ENCODE data around the gene NR6A1.

Gene NR6A1

DNA sequence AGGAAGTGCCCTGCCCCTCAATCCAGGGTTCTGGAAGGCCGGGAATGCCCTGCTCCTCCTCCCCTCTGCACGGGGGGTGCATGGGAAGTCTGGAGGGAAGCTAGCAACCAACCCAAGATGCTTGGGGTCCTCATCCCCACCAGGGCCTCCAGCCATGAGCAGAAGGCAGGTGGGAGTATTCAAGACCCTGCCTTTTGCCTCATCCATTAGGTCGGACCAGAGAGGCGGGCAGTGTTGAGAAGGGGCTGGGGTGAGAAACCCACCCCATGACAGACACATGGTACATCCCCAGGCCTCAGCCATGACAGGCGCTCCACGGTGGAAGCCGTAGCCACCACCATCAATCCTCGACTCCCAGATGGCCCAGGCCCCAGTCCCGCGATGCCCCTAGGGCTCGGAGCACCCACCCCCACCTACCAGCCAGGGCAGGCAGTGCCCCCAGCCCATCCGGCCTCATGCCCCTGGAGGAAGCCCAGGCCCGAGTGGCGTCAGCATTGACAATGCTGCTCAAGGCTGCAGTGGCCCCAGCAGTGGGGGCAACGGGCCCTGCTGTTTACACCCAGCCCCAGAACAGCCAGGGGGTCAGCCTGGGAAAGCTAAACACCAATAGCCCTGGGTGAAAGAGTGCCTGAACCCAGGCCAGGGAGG lies 272.5 kb downstream of the NR6A1 start:
- Histone ChIP-seq H3K27me3 (ENCODE audit: control insufficient read depth, insufficient read depth, low read length) (peaks cover 85% of the 10 kb centered on the region), H3K9ac (ENCODE audit: low read depth, low read length) (no peak overlapping the region)

DNA sequence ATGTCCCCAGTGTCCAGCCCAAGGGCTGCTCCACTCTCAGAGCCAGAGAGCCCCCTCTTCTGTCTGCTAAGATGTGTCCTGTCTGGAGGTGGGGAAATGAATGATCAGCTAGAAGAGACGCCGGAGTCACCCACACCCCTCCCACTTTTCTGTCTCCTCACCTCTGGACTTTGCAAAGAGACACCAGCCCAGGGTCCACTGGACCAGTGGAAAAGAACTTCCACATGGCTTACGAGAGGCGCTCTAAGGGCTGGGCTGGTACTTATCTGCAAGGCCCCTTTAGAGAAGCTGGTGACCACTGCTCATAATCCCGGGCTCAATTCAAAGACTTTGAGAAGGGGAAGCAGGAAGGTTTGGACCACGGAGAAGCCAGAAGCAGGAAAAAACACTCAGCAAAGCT lies 273.1 kb downstream of the NR6A1 start:
- Histone ChIP-seq H3K27me3 (ENCODE audit: control insufficient read depth, insufficient read depth, low read length) (peaks cover 84% of the 10 kb centered on the region), H3K4me3 (ENCODE audit: low read length) (no peak overlapping the region), H3K4me1 (ENCODE audit: control insufficient read depth, insufficient read depth, low read length) (no peaks in the 10 kb centered on the region), H3K9me3 (replicated peaks; ENCODE audit: low read length) (no peaks in the 10 kb centered on the region), H3K4me2 (ENCODE audit: low read length) (no peak overlapping the region), H3K9ac (ENCODE audit: low read depth, low read length) (no peak overlapping the region), H3K36me3 (ENCODE audit: insufficient read depth, low read length) (no peaks in the 10 kb centered on the region)

More for the DNA sequence above, 272.5 kb downstream of the NR6A1 start:
- Histone ChIP-seq H3K4me1 (ENCODE audit: control insufficient read depth, insufficient read depth, low read length) (no peaks in the 10 kb centered on the region), H3K4me3 (ENCODE audit: low read length) (no peak overlapping the region), H3K9me3 (replicated peaks; ENCODE audit: low read length) (no peaks in the 10 kb centered on the region), H3K36me3 (ENCODE audit: insufficient read depth, low read length) (no peaks in the 10 kb centered on the region), H3K4me2 (ENCODE audit: low read length) (no peak overlapping the region)

DNA sequence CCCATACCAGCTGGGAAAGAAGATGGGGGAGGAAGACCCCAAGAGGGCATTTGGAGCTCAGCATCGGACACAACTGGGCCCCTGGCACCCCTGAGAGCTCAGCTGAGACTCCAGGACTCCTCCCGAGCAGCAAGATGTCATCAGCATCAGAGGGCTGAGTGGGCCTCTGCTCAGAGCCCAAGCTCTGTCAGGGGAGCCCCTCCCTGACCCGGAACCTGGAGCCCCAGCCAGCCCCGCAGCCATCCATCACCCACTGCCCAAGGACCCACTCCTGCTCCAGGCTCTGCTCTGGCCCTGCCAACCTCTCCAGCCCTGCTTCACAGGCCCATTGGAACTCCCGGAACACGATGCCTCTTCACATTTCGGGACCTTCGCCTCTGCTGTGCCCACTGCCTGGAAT lies 273.7 kb downstream of the NR6A1 start:
- Histone ChIP-seq H3K4me2 (ENCODE audit: low read length) (no peak overlapping the region), H3K4me1 (ENCODE audit: control insufficient read depth, insufficient read depth, low read length) (no peaks in the 10 kb centered on the region), H3K9ac (ENCODE audit: low read depth, low read length) (no peak overlapping the region), H3K9me3 (replicated peaks; ENCODE audit: low read length) (no peaks in the 10 kb centered on the region), H3K27me3 (ENCODE audit: control insufficient read depth, insufficient read depth, low read length) (peaks cover 82% of the 10 kb centered on the region), H3K4me3 (ENCODE audit: low read length) (no peak overlapping the region), H3K36me3 (ENCODE audit: insufficient read depth, low read length) (no peaks in the 10 kb centered on the region)

DNA sequence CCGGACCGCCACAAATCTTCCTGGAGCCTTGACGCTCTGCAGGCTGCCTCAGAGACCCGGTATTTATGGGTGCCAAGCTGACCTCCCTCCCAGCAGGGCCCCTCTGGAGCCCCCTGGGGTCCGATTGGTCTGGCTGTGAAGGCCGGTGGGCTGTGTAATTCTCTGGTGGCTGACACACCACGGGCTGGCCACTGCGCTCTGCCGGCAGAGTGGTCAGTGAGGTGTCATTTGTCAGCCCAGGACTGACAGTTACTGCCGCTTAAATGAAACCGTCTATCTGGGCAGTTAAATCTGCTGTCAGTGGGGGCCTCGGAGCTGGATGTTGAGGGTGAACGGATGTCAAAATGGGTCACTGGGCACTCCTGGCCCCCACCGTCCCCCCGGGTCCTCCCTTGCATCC lies 274.6 kb downstream of the NR6A1 start:
- H3K27me3 ChIP-seq (ENCODE audit: control insufficient read depth, insufficient read depth, low read length): peaks cover 73% of the 10 kb centered on the region

DNA sequence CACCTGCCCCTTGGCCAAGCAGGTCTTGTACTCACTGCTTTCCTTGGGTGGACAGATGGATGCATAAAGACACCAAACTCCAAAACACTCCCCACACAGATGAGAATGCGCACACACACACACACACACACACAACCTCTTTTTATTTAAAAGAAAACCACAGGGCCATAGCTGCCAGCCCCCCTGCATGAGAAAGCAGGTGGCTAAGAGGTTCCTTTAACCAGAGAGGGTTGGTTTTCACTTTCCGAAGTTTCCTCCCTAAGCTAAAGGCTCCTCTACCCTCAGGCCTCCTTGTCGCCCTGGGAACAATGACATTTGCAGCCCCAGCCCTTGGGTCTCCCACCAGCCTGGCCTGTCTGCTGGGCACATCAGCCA lies 275.0 kb downstream of the NR6A1 start:
- Histone ChIP-seq H3K27me3 (ENCODE audit: control insufficient read depth, insufficient read depth, low read length) (peaks cover 69% of the 10 kb centered on the region), H3K36me3 (ENCODE audit: insufficient read depth, low read length) (no peaks in the 10 kb centered on the region), H3K4me1 (ENCODE audit: control insufficient read depth, insufficient read depth, low read length) (no peaks in the 10 kb centered on the region), H3K4me2 (ENCODE audit: low read length) (no peak overlapping the region), H3K9ac (ENCODE audit: low read depth, low read length) (no peak overlapping the region), H3K9me3 (replicated peaks; ENCODE audit: low read length) (no peaks in the 10 kb centered on the region), H3K4me3 (ENCODE audit: low read length) (no peak overlapping the region)

More for the DNA sequence above, 274.6 kb downstream of the NR6A1 start:
- no peak overlapping the region for H3K4me2 ChIP-seq (ENCODE audit: low read length)
- H3K9ac ChIP-seq (ENCODE audit: low read depth, low read length): no peak overlapping the region
- no peaks in the 10 kb centered on the region for H3K4me1 ChIP-seq (ENCODE audit: control insufficient read depth, insufficient read depth, low read length)
- no peaks in the 10 kb centered on the region for H3K9me3 ChIP-seq (replicated peaks; ENCODE audit: low read length)
- H3K36me3 ChIP-seq (ENCODE audit: insufficient read depth, low read length): no peaks in the 10 kb centered on the region
- no peak overlapping the region for H3K4me3 ChIP-seq (ENCODE audit: low read length)

DNA sequence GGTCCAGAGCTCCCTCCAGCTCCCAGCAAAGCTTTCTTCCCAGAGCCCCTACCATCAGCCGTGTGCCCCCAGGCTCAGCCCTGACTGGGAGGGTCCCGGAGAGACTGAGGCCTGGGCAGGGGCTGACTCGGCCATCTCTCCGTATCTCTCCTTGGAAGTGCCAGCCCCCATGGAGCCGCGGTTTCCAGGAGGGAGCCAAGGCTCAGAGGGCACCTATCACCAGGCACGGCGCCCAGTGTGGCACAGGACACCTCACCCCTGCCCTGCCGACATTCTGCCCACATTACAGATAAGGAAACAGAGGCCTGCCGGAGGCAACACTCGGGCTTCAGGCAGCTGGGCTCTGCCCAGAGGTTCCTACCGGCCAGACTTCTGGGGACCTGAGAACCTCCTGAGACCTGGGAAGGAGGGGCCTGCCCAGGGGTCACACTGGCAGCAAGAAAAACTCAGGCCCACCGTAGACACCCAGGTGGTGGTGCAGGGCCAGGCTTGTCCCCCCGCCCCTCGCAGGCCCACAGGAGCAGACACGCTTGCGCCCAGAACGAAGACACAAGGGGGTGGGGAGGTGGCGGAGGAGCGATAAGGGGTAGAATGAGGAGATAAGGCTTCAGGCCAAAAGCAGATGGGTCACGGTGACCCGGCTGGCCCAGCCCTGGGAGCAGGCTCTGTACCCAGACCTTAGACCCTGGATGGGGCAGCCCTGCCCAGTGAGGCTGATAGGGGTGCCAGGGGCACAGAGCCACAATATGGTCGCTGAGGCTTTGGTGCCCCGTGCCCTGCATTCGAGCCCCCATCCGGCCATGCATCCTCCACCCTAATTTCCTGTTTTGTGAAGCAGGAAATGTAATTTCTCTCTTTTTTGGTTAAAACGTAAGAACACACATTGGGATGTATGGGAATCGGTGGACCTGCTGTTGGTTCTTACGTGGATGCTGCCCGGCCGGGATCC lies 275.7 kb downstream of the NR6A1 start:
- peaks cover 64% of the 10 kb centered on the region for H3K27me3 ChIP-seq (ENCODE audit: control insufficient read depth, insufficient read depth, low read length)
- H3K9ac ChIP-seq (ENCODE audit: low read depth, low read length): no peak overlapping the region
- H3K4me2 ChIP-seq (ENCODE audit: low read length): no peak overlapping the region
- H3K36me3 ChIP-seq (ENCODE audit: insufficient read depth, low read length): no peaks in the 10 kb centered on the region
- no peaks in the 10 kb centered on the region for H3K4me1 ChIP-seq (ENCODE audit: control insufficient read depth, insufficient read depth, low read length)
- H3K4me3 ChIP-seq (ENCODE audit: low read length): no peak overlapping the region
- H3K9me3 ChIP-seq (replicated peaks; ENCODE audit: low read length): no peaks in the 10 kb centered on the region

DNA sequence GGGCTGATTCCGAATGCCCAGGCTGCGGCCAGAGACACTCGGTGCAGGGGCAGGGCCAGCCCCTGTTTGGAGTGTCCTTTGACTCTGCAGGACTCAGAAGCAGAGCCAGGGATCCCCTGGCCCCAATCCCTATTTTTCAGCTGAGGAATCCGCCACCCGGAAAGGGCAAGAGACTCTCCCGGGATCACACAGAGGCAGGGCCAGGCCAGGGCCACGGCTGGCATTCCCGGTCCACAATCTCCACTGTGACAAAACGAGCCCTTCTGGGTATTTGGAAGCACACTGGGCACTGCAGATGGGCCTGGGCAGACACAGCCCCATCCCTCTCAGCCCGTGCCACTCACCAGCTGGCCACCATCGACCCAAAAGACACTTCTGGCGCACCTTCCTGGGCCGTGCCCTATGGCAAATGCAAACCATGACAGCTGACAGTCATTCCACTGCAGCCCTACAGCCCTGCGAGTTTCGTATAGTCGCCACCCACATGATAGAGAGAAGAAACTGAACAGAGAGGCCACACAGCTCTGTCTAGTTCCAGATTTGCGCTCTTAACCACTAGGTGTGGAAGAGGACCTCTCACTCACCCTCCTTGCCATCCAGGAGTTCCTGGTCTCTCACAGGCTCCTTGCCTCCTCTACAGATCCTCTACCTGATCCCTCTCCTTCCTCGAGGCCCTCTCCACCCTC lies 277.2 kb downstream of the NR6A1 start:
- H3K4me1 ChIP-seq (ENCODE audit: control insufficient read depth, insufficient read depth, low read length): no peaks in the 10 kb centered on the region
- peaks cover 63% of the 10 kb centered on the region for H3K27me3 ChIP-seq (ENCODE audit: control insufficient read depth, insufficient read depth, low read length)
- H3K9me3 ChIP-seq (replicated peaks; ENCODE audit: low read length): no peaks in the 10 kb centered on the region
- H3K4me3 ChIP-seq (ENCODE audit: low read length): no peak overlapping the region
- no peaks in the 10 kb centered on the region for H3K36me3 ChIP-seq (ENCODE audit: insufficient read depth, low read length)
- H3K4me2 ChIP-seq (ENCODE audit: low read length): no peak overlapping the region
- H3K9ac ChIP-seq (ENCODE audit: low read depth, low read length): no peak overlapping the region

DNA sequence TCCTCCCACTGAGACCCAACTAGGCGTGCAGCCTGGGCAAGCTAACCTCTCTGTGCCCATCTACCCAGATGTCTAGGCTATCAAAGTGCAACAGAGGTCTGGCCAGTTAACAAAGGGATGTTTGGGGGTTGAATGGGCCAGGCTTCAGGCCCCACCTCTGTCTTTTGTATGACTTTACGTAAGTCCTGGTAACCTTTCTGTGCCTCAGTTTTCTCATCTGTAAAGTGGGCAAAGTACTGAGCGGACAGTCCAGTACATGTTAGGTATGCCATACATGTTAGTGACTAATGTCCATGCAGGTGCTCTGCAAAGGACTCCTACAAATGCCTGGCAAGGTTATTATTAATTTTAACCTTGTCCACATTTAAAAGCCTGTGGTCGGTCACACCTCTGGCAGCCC lies 277.9 kb downstream of the NR6A1 start:
- Histone ChIP-seq H3K9me3 (replicated peaks; ENCODE audit: low read length) (no peaks in the 10 kb centered on the region), H3K9ac (ENCODE audit: low read depth, low read length) (no peak overlapping the region), H3K27me3 (ENCODE audit: control insufficient read depth, insufficient read depth, low read length) (peaks cover 63% of the 10 kb centered on the region), H3K4me2 (ENCODE audit: low read length) (no peak overlapping the region), H3K4me1 (ENCODE audit: control insufficient read depth, insufficient read depth, low read length) (no peaks in the 10 kb centered on the region), H3K36me3 (ENCODE audit: insufficient read depth, low read length) (no peaks in the 10 kb centered on the region), H3K4me3 (ENCODE audit: low read length) (no peak overlapping the region)

DNA sequence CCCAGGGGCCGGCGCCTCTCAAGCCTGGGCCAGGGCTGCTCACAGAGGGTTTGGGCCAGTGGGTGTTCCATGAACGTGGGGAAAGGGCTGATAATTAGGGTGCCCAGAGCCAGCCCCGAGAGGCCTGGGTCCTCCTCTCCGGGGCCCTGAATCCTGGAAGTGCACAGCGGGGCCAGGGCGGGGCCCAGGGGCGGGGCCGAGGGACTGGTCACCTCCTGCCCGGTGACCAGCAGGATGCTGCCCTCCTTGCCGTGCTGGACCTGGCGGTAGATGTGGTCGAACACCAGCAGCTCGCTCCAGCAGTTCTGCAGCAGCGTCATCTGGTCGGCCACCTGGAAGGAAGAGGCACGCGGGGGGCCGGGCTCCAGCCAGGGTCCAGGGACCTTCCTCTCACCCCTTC lies 278.3 kb downstream of the NR6A1 start:
- no peaks in the 10 kb centered on the region for H3K9me3 ChIP-seq (replicated peaks; ENCODE audit: low read length)
- no peaks in the 10 kb centered on the region for H3K36me3 ChIP-seq (ENCODE audit: insufficient read depth, low read length)
- H3K4me1 ChIP-seq (ENCODE audit: control insufficient read depth, insufficient read depth, low read length): no peaks in the 10 kb centered on the region
- H3K4me3 ChIP-seq (ENCODE audit: low read length): no peak overlapping the region
- H3K4me2 ChIP-seq (ENCODE audit: low read length): no peak overlapping the region
- H3K27me3 ChIP-seq (ENCODE audit: control insufficient read depth, insufficient read depth, low read length): peaks cover 67% of the 10 kb centered on the region
- H3K9ac ChIP-seq (ENCODE audit: low read depth, low read length): no peak overlapping the region

DNA sequence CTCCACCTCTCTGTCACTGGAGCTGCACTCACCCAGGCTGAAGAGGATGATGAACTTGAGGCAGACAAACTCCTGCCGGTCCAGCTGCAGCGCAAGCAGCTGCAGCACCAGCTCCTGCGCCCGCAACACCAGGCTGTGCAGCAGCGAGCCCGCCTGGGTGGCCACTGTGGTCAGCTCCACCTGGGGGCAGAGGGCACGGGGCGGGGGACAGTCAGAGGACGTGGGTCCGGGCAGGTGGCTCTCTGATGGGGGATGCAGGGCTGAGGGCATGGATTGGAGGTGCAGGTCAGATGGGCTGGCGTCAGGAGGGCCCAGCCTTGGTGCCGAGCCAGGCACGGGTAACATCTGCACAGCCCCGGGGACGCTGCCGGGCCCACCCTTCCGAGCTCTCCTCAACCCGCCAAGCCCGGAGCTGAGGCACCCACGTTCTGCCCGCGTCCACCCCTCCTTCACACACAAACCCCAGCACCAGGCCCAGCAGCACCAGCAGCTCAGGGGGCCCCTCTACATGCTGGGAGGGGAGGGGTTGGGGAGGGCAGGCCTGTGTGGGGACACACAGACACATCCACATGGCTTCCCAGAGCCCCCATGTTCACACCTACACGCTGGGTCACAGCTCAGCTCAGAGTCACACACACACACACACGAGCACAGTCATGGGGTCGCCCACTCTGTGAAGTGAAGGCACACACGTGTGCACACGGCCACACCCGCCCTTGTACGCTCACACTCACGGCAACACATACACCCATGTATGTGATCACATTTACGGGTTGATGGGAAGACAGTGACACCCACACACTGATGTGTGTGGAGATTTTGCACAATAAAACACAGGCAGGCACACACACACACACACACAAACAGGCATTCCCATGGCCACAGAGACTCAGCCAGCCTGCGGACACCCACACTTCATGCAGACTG lies 279.8 kb downstream of the NR6A1 start:
- Histone ChIP-seq H3K9me3 (replicated peaks; ENCODE audit: low read length) (no peaks in the 10 kb centered on the region), H3K4me2 (ENCODE audit: low read length) (no peak overlapping the region), H3K9ac (ENCODE audit: low read depth, low read length) (no peak overlapping the region), H3K27me3 (ENCODE audit: control insufficient read depth, insufficient read depth, low read length) (peaks cover 72% of the 10 kb centered on the region), H3K4me1 (ENCODE audit: control insufficient read depth, insufficient read depth, low read length) (no peaks in the 10 kb centered on the region), H3K4me3 (ENCODE audit: low read length) (no peak overlapping the region), H3K36me3 (ENCODE audit: insufficient read depth, low read length) (no peaks in the 10 kb centered on the region)

DNA sequence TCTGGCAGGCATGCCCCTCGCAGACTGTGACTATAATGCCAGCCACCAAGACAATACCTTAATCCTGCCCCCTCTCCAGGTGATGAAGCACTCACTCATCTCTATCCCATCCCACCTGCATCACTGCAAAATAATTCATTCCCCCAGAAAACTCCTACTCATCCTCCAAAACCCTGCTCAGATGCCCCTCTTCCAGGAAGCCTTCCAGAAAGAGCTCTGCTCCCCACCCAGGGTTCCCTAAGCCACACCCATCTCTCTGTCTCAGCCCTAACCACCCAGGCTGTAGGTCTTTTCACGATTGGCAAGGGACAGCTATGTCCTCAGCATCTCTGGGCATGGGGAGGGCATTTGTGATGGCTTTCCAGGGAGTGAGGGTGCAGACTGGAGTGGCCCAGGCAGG lies 281.1 kb downstream of the NR6A1 start:
- peaks cover 71% of the 10 kb centered on the region for H3K27me3 ChIP-seq (ENCODE audit: control insufficient read depth, insufficient read depth, low read length)
- H3K9me3 ChIP-seq (replicated peaks; ENCODE audit: low read length): no peaks in the 10 kb centered on the region
- H3K9ac ChIP-seq (ENCODE audit: low read depth, low read length): no peak overlapping the region
- no peaks in the 10 kb centered on the region for H3K4me1 ChIP-seq (ENCODE audit: control insufficient read depth, insufficient read depth, low read length)
- H3K4me3 ChIP-seq (ENCODE audit: low read length): no peak overlapping the region
- H3K4me2 ChIP-seq (ENCODE audit: low read length): no peak overlapping the region
- no peaks in the 10 kb centered on the region for H3K36me3 ChIP-seq (ENCODE audit: insufficient read depth, low read length)
